ENCODE measurements around the gene CCDC85A. TPM values are rescaled to one million over a fixed set of nuclear protein-coding genes. Genes with fewer than 3 reads are reported as not detected.

Gene CCDC85A
- total RNA-seq, 2 experiments from 2014 or later: not detected

DNA sequence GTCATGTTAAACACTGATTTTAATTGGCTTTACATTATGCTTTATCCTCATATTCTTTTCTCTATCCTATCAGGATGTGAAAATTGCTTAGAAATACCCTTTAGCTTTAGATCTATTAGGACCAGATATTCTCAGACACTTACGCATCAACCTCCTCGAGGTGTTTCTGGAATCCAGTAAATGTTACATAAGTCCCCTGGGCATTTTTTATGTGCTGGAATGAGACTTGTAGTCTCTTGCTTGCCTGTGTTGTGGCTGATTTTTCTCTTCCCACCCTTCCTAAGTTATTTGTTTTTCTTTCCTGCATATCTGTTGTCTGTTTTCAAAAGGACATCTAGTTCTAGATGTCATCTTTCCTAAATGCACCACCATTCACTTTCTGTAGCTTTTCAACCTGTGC, 197.1 kb downstream of the CCDC85A start:
- H3K9me3 Mint-ChIP-seq: peaks cover 1% of the 10 kb centered on the region

DNA sequence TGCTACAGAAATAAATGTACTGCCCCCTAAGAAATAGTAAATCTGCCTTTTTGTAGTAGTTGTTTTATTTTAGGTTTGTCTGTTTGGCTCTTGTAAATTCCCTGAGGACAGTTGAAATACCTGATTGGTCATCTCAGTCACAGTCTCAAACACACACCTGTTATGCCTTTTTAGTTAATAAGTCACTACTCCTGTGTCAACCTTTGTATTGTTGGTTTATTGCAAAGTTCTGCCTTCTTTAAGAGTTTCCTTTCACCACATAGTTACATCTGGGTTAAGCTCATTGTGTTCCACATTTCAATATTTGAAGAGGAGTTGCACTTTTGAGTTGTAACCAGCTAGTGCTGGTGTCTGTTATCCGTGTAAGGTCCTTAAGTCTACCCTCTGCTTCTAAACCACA, 198.7 kb downstream of the CCDC85A start:
- Mint-ChIP-seq H3K9me3 (no peaks in the 10 kb centered on the region), H3K4me3 (no peak overlapping the region), H3K27me3 (no peaks in the 10 kb centered on the region), H3K36me3 (no peaks in the 10 kb centered on the region), H3K27ac (no peak overlapping the region), H3K4me1 (no peaks in the 10 kb centered on the region)
- DNase-seq: no peak

More for the DNA sequence above, 197.1 kb downstream of the CCDC85A start:
- Mint-ChIP-seq H3K36me3 (no peaks in the 10 kb centered on the region), H3K27ac (no peak overlapping the region), H3K4me3 (no peak overlapping the region), H3K4me1 (no peaks in the 10 kb centered on the region), H3K27me3 (no peaks in the 10 kb centered on the region)
- no peak for DNase-seq

DNA sequence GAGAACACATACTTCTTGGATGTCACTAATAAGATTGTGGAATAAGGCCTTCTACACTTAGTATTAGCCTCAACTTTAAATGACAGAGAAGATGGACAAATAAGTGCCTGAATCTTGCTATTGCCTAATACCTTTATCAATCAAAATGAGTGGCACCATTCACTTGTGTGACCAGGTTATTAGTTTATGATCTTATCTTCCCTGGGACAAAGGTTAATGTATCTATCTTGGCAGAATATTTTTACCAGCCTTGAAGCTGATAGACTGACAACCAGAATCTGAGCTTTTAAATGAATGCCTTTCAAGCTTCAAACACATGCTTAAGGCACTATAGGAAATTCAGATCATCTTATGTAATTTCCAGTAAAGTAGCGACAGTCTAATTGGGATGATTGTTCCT, 202.9 kb downstream of the CCDC85A start:
- DNase-seq: no peak
- no peaks in the 10 kb centered on the region for H3K36me3 Mint-ChIP-seq
- H3K4me3 Mint-ChIP-seq: no peak overlapping the region
- no peaks in the 10 kb centered on the region for H3K4me1 Mint-ChIP-seq
- no peaks in the 10 kb centered on the region for H3K9me3 Mint-ChIP-seq
- no peak overlapping the region for H3K27ac Mint-ChIP-seq
- H3K27me3 Mint-ChIP-seq: no peaks in the 10 kb centered on the region

DNA sequence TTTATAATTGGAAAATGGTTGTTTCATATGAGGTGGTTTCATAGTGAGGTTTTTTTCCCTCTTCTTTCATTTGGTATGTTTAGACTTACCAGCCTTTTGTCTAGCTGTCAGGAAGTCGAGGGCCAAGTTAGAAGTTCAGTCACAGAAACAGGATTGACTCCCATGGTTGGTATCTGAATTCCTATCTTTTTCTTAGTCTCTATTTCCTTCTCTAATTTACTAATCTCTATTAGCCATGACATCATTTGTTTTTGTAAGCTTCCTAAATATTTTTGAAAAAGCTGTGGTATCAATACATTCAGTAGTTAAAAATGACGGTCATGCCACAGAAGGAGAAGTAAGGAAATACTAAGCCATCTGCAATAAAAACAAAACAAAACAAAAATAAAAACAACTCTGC, 206.9 kb downstream of the CCDC85A start:
- Mint-ChIP-seq H3K4me1 (no peaks in the 10 kb centered on the region), H3K27me3 (no peaks in the 10 kb centered on the region), H3K9me3 (no peaks in the 10 kb centered on the region), H3K4me3 (no peak overlapping the region), H3K27ac (no peak overlapping the region), H3K36me3 (no peaks in the 10 kb centered on the region)
- no peak for DNase-seq

DNA sequence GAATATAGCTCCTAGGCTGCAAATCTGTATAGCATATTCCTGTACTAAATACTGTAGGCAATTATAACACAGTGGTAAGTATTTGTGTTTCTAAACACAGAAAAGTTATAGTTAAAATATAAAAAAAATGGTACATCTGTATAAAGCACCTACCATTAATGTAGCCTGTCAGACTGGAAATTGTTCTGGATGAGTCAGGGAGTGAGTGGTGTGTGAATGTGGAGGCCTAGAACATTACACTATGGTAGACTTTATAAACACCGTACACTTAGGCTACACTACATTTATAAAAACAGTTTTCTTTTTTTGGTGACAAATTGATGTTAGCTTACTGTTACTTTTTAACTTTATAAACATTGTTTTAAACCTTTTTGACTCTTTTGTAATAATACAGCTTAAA, 226.3 kb downstream of the CCDC85A start:
- Mint-ChIP-seq H3K27me3 (no peaks in the 10 kb centered on the region), H3K4me3 (no peak overlapping the region)
- DNase-seq: no peak

DNA sequence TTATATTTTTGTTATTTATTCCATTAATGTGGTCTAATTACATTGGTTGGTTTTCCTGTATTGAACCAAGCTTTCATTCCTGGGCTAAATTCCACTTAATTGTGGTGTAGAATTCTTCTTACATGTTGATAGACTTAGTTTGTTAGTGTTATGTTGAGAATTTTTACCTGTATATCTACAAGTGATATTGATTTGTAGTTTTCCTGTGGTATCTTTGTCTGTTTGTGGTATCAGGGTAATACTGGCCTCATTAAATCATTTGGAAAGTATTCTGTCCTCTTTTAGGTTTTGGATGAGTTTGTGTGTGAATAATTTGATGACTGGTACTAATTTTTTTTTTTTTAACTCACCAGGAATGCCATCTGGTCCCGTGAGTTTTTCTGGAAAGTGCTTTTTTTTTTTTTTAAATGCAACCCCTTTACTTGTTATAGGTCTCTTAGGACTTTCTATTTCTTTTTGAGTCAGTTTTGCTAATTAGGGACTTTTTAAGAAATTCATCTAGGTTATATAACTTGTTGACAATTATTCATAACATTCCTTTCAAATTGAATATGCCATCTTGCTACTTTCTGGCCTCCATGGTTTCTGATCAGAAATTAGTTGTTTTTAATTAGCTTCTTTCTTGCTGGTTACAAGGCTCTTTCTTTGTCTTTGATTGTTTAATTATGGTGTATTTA, 232.8 kb downstream of the CCDC85A start:
- DNase-seq: no peak
- peaks cover 9% of the 10 kb centered on the region for H3K9me3 Mint-ChIP-seq
- H3K36me3 Mint-ChIP-seq: no peaks in the 10 kb centered on the region
- no peaks in the 10 kb centered on the region for H3K4me1 Mint-ChIP-seq
- no peak overlapping the region for H3K4me3 Mint-ChIP-seq
- no peak overlapping the region for H3K27ac Mint-ChIP-seq
- no peaks in the 10 kb centered on the region for H3K27me3 Mint-ChIP-seq

More for the DNA sequence above, 226.3 kb downstream of the CCDC85A start:
- Mint-ChIP-seq H3K9me3 (no peaks in the 10 kb centered on the region), H3K36me3 (no peaks in the 10 kb centered on the region), H3K27ac (no peak overlapping the region), H3K4me1 (no peaks in the 10 kb centered on the region)

All from activated naive CD8-positive, alpha-beta T cell treated with anti-CD3 and anti-CD28 coated beads for 36 hours (primary cell).